Activated CD4-positive, alpha-beta T cell treated with anti-CD3 and anti-CD28 coated beads, Interleukin-2, amount 50 U/mL, for 16 hours (primary cell): Measurements from ENCODE around the gene FADS3.

ENCODE experiments used
- DNase-seq: peaks from one replicate; pipeline ENCODE4 v3.0.0-alpha.2; 2020

The FADS3 gene

DNA sequence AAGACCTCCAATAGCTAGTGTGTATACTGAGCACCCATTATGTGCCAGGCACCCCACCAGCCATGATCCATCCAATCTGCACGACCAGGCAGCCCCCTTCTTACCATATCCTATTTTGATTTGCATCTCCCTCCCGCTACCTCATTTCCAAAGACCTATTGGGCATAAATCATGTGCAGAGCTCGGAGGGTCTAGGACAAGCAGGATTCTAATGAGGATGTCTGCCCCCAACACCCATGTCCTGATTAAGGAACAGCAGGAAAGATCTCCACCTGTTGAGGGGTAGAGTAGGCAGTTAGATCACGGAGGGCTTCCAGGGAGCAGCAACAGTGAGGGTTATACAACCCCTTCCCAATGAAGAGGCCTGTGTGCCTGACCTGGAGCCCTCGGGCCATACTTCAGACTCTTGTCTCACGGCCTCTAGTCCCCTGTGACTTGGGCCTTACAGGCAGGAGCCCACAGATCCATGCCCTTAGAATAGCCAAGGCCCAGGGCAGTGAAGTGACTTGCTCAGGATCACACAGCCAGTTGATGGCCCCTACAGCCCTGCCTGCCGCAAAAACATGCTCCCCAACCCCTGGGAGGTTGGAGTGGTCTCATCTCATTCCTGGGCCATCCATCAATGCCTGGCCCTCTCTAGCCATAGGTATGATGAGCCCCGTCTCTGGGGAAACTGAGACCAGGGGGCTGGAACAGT is 22.5 kb upstream of the FADS3 start:
- DNase-seq, result no peak

DNA sequence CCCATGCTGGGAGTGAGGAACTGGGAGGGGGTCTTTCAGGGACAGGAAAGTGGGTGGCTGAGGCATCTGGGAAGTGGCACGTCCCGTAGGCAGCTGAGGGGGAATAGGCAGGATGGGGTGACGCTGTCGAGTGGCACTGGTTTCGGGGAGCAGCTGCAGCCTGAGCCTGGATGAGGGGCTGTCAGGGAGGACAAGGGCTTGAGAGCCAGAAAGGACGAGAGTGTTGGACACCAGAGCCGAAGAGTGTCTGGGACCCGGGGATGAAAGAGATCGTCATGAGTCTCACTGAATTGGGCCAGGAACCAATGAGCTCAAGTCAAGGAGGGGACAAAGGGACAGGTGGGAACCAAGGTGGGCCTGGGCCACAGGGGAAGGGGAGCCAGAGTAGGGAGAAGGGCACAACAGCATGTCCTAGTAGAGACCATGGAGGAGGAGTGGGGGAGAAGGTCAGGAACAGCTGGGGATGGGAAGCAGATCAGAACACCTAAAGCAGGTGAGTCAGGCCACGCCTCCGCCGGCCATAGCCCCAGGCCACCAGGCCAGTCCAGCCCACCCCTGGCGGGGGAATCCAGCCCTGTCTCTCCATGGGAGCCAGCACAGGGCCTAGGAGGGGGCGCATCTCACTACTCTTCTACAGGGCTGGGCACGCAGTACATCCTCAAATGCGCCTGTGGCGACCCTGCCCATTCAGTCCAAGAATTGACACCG is 21.8 kb upstream of the FADS3 start:
- no peak for DNase-seq

DNA sequence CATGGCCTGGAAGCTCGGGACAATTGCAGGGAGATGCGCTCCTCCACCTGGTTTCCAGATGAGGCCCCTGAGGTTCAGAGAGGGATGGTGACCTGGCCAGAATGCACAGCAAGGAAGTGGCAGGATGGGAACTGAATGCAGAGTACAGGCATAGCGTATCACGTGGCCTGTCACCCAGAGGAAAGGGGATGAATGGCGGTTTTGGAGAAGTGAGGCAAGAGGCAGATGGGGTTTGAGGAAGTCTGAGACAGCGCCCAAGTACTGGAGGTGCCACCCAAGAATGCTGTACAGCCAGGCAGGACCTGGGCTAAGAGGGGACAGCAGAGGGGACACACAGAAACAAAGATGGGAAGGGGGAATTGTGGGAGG is 21.2 kb upstream of the FADS3 start:
- no peak for DNase-seq

DNA sequence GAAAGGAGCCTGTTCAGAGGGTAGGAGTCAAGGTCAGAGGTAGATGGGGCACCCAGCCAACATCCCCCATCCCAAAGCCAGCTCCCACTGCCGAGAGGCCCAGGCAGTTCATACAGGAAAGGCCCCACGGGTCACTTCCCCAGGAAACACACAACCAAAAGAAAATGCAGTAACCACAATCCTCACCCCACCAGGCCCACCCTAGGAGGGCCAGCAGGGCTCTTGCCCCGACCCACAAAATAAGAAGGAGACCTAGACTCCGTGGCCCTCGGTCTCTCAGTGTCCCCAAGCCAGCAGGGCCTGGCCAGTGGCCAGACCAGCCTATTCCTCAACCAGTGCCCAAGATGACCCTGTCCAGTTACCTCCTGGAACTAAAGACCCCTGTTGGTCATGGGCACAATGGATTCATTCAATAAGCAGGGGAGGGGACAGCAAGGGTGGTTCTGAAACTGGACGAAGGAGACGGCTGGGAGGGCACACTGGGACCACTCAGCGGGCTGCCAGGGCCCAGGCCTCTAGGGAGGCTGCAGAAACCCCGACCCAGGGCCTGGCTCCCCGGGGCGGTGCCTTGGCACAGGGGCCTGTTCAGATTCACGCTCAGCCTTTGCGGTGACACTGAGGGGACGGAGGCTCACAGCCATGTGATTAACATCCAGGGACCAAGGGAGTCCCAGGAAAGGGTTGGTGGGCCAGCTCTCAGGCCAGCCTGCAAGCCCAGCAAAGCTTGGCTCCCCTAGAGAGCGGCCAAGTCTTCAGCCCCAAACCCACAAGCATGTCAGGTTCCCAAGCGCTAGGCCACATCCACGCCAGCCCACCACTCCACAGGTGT is 20.6 kb upstream of the FADS3 start:
- no peak for DNase-seq

DNA sequence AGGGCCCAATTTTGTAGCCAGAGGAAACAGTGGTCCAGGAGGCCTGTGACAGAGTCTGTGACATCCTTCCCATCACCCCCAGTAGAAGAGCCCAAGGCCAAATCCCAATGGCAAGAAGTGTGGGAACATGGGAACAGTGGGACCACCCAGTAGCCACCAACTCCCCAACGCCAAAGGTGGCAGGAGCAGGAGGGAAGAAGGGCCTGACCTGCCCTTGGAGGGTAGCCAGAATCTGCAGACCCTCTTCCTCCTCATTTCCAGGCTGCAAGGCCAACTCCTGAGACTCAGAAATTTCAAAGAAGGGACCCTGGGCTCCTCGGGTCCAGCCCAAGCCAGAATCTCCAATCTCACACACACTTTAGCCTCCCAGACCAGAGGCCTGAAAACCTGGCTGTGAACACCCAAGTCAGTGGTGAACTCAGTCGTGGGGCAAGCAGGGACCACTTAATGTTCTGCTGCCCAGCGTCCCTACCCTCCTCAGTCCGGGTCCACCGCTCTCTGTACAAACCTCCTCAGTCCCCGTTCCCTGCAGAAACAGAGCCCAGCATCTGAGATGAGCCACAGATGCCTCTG is 19.9 kb upstream of the FADS3 start:
- DNase-seq, result no peak

DNA sequence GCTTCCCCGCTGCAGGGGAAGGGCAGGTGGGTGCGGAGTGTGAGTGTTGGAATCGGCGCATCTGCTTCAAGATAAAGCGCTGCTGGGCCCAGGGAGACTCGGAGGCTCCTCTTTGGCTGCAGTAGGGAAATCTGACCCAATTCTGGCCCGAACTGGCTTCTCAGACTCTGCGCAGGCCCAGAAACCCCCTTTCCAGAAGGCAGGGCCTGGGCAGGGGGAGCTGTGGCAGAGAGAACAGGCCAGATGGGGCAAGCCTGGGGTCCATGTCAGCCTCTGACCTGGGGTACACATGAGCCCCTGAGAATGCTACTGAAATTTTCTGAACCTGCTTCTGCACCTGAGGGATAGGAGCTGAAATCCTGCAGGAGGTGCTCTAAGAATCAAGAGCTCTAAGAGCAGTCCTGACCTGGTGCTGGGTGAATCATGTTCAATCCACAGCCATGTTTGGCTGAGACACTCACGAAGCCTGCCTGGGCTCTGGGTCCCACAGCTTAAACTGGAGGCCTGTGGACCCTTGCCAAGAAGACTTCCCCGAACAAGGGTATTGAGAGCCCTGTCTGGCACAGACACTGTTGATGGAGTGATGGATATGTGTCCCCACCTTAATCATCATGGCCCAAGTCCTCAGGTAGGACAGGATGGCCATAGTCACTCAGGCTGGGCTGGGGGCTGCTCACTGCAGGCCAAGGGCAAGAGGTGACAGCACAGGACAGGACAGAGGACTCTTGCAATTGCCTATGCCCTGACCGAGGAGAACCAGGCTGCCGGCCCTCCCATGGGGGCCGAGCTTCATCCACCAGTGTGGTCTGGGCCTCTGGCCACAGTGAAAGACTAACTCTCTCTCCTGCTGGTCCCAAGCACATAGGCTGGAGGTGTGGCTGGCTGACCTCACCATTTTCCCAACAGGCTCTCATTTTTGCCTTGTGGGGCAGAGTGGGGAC is 19.1 kb upstream of the FADS3 start:
- no peak for DNase-seq

DNA sequence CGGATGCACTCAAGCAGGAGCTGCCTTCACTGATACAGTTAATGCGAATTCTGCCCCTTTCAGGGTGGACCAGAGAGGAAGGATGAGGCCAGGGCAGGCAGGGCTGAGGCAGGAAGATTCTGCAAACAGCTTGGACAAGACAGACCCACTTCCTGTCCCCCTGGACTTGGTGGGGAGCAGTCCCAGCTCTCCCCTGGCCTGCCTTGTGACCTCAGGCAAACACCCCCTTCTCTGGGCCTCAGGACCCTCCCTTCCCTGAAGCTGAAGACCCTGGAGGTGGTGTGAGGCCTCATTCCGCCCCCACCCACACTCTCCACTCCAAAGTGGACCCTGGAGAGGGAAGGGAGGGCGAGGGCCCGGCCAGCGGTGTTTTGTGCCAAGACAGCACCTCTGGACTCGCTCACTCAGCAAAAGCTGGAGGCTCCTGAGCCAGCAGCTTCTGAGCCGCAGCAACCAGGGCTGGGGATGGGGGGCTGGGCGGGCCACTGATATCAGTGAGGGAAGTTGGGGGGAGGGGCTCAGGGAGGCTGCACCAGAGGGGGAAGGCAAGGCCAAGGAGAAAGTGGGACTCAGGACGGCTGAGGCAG is 17.5 kb upstream of the FADS3 start:
- no peak for DNase-seq

DNA sequence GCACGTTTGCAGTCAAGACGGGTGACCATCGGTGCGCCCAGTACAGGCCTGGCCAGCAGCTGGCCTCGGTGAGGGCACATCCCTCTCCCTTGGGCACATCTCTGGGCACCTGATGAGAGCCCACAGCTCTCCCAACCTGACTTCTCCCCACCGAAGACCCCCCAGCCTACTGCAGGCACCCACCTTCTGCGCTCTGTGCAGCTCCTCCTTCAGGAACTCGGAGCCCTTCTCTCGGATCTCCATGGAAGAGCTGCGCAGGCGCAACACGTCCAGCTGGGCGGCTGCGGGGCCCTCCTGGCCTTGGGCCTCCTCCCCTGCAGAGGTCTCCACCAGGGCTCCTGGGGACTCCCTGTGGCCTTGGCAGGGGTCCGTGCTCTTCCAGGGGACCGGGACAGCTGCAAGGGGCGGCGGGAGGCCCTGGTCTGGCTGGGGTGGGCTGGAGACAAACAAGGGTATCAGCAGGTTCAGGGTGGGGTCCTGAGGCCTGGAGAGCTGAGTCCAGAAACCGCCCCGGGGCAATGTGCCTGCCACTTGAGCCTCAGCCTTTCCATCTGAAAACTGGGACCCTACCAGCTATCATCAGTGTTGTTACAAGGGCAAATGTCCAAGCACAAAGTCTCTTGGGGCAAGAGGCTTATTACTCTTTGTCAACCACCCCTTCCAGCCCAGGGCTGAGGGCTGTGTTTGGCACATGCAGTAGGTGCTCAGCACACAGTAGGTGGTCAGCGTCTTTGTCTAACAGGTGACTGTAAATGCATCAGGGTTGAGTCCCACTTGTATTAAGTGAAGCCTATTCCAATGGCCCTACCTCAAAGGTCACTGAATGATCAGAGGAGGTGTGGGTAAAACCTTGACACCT is 16.8 kb upstream of the FADS3 start:
- DNase-seq, result no peak

DNA sequence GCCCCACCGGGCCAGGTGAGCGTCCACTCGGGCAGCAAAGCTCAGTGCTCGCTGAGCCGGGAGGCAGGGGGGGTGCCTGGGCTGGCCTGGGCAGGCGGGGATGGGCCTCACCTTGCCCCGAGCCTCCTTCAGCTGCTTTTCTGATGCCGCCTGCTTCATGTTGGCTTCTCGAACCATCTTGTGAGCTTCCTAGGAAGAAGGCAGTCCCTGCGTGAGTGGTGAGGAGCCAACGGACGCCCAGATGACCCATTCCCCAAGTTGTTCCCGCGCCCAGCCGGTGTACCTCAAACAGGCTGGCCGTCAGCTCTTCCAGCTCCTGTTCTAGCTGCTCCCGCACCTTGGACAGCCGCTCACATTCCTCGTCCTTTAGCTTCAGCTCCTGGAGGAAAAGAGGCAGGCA is 15.9 kb upstream of the FADS3 start:
- no peak for DNase-seq

DNA sequence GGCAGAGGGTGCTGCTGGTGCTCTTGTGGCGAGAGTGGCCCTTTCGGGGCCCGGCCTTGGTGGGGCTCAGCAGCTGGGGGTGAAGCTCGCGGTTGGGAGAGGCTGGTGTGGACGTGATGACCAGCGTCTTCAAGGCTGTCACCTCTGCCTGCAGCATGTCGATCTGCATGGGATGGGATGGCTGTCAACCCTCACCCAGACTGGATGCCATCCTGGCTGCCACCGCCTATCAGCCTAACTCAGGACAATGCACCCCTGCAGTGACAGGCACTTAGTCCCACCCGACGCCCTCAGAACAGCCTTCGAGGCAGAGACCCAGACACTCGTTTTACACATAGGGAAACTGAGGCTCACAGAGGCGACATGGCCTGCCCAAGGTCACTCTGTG is 15.2 kb upstream of the FADS3 start:
- DNase-seq, result no peak

DNA sequence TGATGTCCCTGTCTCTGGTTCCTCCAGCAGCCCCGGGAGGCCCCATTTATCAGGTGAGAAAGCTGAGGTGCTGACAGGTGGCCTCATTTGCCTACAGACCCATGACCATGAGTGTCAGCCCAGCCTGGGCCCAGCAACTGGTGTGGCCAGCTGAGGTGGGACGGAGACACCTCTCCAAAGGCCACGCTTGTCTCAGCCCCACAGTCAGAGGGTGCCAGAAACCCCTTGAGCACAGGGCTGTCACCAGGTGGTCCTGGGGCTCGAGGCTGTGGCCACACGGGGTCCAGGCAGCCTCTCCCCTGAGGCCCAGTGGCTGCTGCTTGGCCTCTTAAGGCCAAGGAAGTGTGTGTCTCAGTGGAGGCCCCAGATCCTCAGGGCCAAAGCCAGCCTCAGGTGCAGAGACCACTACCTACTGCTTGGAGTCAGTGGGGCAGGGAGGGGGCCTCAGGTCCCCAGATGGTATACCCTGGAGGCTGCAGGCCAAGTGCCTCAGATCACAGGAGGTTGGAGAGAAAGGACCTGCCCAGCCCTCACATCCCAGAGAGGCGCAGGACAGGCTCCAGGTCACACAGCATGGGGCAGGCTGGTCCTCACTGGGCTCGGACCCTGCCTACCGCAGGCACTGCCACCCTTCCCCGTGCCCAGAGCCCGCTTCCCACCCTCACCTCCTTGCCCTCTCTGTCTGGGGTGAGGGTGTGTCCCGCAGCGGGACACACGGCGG is 14.6 kb upstream of the FADS3 start:
- no peak for DNase-seq

DNA sequence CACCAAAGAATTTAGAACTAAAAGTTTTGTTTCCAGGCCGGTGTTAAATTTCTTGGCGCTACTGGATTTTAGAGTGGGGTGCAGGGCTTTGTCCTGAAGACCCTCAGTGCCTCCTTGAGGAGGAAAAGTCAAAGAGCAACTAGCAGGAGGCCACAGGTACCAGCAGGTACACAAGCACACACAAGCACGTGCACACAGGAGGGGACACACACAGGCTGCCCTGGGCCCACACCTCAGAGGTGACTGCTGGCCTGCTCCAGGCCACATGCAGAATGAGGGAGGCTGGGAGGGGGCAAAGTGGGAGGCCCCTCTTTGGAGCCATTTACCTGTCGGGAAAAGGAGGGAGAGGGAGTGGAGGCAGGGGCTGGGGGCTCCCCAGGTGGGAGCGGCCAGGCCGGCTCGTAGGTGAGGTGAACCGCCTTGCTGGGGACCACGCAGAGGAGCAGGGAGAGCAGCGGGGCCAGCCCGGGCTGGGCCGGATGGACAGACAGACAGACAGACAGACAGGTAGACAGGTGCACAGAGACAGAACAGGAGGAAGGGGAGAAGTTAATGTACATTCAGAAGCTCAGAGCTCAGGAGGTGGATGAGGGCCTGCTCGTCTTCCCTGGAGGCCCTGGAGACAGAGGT is 13.8 kb upstream of the FADS3 start:
- no peak for DNase-seq

DNA sequence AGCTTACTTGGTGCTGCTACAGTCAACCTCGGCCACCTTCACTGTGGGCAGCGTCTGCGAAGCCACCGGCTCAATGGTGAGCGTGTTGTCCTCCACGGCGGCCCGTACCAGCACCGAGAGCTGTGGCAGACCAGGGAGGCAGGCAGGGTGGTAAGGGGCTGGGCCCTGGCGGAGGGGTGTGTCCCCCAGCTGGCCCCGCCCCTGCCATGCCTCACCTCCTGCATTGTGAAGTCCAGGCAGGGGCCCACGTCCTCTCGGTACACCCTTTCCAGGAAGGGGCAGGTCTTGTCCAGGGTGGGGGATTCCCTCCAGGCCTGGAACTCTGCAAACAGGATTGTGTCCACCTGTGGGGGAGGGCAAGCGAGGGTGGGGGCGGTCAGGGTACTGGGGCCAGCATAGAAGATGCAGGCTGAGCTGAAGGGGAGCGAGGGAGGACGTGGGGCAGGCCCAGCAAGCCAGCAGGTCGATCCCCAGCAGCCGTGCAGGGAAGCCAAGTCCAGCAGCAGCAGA is 13.2 kb upstream of the FADS3 start:
- no peak for DNase-seq

DNA sequence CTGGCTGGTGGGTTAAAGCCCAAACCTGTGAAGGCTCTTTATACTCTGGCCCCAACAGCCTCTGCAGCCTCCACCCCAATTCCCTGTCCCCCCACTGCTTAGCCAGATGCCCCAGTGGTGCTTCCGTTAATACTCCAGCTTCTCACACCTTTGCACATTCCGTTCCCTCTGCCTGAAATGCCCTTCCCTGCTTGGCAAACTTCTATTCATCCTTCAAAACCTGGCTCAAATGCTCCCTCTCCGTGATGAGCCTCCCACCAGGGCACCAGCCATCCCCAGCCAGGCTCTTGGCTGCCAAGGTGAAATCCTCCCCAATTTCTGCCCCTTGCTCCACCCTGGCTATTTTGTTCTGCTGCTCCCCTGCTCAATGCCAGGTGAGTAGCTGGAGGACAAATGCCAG is 12.5 kb upstream of the FADS3 start:
- no peak for DNase-seq

DNA sequence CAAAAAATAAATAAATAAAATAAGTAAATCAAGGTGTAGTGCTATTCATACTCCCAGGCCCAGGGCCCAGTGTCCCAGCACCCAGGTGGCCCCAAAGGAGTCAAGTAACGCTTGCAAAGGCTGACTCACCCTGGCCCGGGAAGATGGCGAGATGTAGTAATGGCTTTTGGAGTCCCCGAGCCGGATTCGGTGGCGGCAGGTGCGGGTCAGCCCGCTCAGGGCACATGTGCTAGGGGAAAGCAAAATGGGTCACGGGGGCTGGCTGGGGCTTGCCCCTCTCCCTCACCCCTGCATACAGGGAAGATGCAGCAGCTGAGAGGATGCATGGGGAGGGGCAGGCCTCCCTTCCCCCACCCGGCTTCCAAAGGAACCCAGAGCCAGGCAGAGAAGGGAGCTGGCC is 11.0 kb upstream of the FADS3 start:
- no peak for DNase-seq

DNA sequence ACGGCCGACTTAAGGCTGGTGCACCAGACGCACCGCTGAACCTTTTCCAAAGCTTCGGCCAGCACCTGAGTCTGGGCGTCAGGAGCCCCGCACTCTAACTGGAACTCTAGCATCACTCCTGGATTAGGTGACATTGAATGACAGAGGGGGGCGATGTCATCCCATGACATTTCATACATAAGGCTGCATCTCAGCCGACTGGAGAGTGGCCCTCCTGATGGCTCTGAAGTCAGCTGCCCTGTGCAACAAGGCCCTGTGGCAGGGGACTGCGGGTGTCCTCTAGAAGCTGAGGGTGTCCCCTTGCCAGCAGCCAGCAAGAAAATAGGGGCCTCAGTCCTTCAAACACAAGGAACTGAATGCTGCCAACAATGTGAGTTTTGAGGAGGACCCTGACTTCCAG is 10.1 kb upstream of the FADS3 start:
- no peak for DNase-seq

DNA sequence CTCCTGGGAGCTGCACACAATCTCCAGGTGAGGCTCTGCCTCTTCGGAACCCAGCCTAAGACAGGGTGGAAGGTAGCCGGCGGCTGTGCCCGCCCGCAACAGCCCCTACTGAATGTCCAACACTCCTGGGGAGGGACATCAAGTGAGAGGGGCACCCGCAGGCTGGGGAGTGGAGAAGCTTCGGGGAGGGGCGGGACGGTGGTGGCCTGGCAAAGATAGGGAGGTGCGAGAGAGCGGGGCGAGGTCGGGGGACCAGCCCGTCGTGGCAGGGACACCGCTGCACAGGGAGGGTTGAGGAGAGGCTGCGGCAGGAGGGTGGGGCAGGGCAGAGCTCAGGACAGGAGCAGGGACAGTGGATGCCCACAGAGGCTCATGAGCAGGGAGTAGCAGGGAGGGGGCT is 8.9 kb upstream of the FADS3 start:
- no peak for DNase-seq

DNA sequence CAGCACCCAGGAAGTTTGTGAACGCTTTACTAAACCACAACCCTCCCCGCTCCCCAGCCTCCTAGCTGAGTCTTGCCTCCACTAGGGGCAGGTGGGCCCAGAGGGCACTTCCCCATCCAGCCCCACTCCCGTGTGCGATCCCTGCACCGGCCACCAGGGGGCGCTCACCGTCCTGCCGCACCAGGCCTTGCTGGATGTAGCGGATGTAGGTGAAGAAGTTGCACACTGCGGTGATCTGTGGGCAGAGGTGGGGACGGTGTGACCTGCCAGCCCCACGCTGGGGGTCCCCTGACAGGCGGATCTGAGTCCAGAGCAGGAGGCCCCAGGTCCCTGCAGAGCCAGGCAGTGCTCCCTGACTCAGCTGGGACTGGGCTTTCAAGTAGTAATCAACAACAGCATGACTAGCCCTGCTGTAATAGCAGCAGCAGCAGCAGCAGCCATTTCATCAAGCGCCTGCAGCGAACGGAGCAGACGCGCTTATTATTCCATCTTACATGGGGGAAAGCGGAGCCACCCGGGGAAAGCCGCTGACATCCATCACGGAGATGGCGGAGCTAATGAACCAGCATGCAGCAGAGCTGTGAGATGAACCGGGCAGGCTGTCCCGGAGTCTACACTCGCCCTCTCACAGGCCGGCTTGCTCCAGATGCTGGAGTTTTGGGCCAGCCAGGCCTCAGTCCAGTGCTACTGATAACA is 7.9 kb upstream of the FADS3 start:
- DNase-seq, result peak; percentile 92

DNA sequence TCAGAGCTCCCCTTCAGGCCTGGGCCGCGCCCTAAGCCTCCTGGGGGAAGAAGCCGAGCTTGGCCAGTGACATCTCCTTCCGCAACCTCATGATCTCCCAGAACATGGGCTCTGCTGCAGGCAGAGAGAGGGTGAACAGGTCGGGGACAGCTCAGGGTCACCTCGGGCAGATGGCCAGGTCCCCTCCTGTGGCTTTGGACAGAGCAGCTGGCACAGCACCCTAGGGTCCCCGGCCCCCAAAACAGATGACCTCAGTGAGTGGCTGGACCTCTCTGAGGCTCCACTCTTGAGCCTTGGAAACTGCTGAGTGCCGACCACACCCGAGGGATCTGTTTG is 6.9 kb upstream of the FADS3 start:
- no peak for DNase-seq
